Adrenal gland (tissue), 5 donors: ENCODE data around the gene LMNA.

Experiments
- POLR2A ChIP-seq, 2 donors: fragments of 450-650 bp; IDR thresholded peaks; one replicate each; pipeline ENCODE4 v1.6.1; 2017; ENCODE audit warnings: antibody characterized with exemption in 2 of 2, mild to moderate bottlenecking in 2 of 2, moderate library complexity in 1 of 2
- TF ChIP-seq, protein P1 (sequence below), 6 experiments: fragments of 450-650 bp in 4 of 6; fragments of 200-600 bp in 2 of 6; sonication (generic) in 1 of 6; IDR thresholded peaks; 1 replicate in 5 of 6; 2 replicates in 1 of 6; pipeline versions ENCODE4 v1.5.1 to v1.8.0; 2016 to 2021; ENCODE audit warnings: antibody characterized with exemption in 6 of 6, mild to moderate bottlenecking in 2 of 6, moderate library complexity in 1 of 6
- donor health status: DM: no; HTN: no; CAD: no.

DNA sequence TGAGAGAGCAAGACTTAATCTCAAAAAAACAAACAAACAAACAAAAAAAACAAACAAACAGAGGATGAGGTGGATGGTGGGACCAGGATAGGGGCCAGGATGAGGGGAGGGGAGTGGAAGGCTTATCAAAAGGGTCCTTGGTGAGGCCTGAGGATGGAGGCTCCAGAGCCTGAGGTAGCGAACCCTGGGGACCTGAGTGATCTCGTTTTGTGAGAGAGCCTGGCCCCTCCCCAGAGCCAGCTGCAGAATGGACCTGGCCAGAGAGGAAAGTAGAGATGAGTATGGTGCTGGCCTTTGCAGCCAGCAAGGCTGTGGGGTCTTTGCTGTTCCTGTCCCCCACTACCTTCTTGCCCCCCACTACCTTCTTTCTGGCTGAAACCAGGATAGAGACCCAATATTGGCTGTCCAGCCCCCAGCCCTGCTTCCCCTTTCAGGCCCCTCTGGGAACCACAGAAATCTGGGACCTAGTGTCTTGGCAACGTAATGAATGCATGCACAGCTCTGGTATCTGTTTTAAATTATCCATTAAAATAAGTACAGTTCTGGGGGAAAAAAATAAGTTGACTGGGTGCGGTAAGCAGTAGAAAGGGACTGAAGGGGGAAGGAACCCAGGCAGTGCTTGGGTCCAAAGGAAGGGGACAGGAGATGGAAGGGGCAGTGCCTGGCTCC lies 1.1 kb upstream of the LMNA start:
- TF ChIP-seq, protein P1, sequence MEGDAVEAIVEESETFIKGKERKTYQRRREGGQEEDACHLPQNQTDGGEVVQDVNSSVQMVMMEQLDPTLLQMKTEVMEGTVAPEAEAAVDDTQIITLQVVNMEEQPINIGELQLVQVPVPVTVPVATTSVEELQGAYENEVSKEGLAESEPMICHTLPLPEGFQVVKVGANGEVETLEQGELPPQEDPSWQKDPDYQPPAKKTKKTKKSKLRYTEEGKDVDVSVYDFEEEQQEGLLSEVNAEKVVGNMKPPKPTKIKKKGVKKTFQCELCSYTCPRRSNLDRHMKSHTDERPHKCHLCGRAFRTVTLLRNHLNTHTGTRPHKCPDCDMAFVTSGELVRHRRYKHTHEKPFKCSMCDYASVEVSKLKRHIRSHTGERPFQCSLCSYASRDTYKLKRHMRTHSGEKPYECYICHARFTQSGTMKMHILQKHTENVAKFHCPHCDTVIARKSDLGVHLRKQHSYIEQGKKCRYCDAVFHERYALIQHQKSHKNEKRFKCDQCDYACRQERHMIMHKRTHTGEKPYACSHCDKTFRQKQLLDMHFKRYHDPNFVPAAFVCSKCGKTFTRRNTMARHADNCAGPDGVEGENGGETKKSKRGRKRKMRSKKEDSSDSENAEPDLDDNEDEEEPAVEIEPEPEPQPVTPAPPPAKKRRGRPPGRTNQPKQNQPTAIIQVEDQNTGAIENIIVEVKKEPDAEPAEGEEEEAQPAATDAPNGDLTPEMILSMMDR (IDR thresholded peaks at IDR 0.05), result no peak
- TF ChIP-seq POLR2A (IDR thresholded peaks at IDR 0.05), result no peak
